WERI-Rb-1 (cell line): ENCODE results near the gene JUNB.
A peak's percentile ranks its signal among the peaks of the same experiment; 100 is the strongest.

ENCODE experiments used
- DNase-seq: peaks from one replicate; pipeline ENCODE4 v3.0.0-alpha.2; 2020
- H3K27ac ChIP-seq: fragments of 250-450 bp; sonication (Bioruptor Pico); 2 replicates; pipeline ENCODE4 v1.5.1; 2020; ENCODE audit warnings: mild to moderate bottlenecking, moderate library complexity
- H3K27me3 ChIP-seq: fragments of 250-450 bp; sonication (Bioruptor Pico); 2 replicates; pipeline ENCODE4 v1.5.1; 2021; ENCODE audit warnings: mild to moderate bottlenecking, low read depth, moderate library complexity; ENCODE audit not compliant: insufficient read depth, severe bottlenecking
- H3K36me3 ChIP-seq: fragments of 250-450 bp; sonication (Bioruptor Pico); 2 replicates; pipeline ENCODE4 v1.5.1; 2020; ENCODE audit warnings: mild to moderate bottlenecking, moderate library complexity
- H3K4me3 ChIP-seq: 2 replicates; pipeline ENCODE4 v1.5.1; 2011; ENCODE audit warnings: low read depth, mild to moderate bottlenecking, control low read depth, low read length
- H3K9me3 ChIP-seq: fragments of 250-450 bp; sonication (Bioruptor Pico); 2 replicates; pipeline ENCODE4 v1.5.1; 2021; ENCODE audit warnings: mild to moderate bottlenecking, moderate library complexity; ENCODE audit not compliant: severe bottlenecking
- CTCF ChIP-seq: IDR thresholded peaks from 2 replicates; pipeline ENCODE4 v1.5.1; 2011; ENCODE audit warnings: low read depth, mild to moderate bottlenecking, control low read depth, inconsistent platforms, low read length

Gene JUNB

GRCh38 chr19:12785431-12786031 is 5.8 kb upstream of the JUNB start:
- DNase-seq: no peak
- Histone ChIP-seq H3K27ac (peak overlapping the region; percentile 96), H3K36me3 (no peaks in the 10 kb centered on the region), H3K4me3 (no peak overlapping the region), H3K27me3 (no peaks in the 10 kb centered on the region), H3K9me3 (no peaks in the 10 kb centered on the region)
- no peak for TF ChIP-seq CTCF

- H3K27ac ChIP-seq: peak overlapping the region; percentile 96
- H3K9me3 ChIP-seq: no peaks in the 10 kb centered on the region
- no peaks in the 10 kb centered on the region for H3K27me3 ChIP-seq
Observed at GRCh38 chr19:12786141-12786870, 5.0 kb upstream of the JUNB start.

GRCh38 chr19:12786952-12787351 is 4.3 kb upstream of the JUNB start:
- Histone ChIP-seq H3K27ac (peak overlapping the region; percentile 96), H3K9me3 (no peaks in the 10 kb centered on the region), H3K36me3 (no peaks in the 10 kb centered on the region), H3K4me3 (no peak overlapping the region), H3K27me3 (no peaks in the 10 kb centered on the region)
- no peak for TF ChIP-seq CTCF
- no peak for DNase-seq

More at GRCh38 chr19:12786141-12786870, 5.0 kb upstream of the JUNB start:
- no peak for TF ChIP-seq CTCF
- no peaks in the 10 kb centered on the region for H3K36me3 ChIP-seq
- no peak for DNase-seq
- no peak overlapping the region for H3K4me3 ChIP-seq

GRCh38 chr19:12787458-12787857 is 3.8 kb upstream of the JUNB start:
- TF ChIP-seq CTCF: no peak
- DNase-seq: no peak
- H3K27ac ChIP-seq: peak overlapping the region; percentile 96

GRCh38 chr19:12788042-12788681 is 3.1 kb upstream of the JUNB start:
- Histone ChIP-seq H3K36me3 (no peaks in the 10 kb centered on the region), H3K4me3 (peak overlapping the region; percentile 81), H3K27ac (peak overlapping the region; percentile 96), H3K9me3 (no peaks in the 10 kb centered on the region), H3K27me3 (no peaks in the 10 kb centered on the region)
- no peak for TF ChIP-seq CTCF
- DNase-seq: no peak

More at GRCh38 chr19:12787458-12787857, 3.8 kb upstream of the JUNB start:
- H3K4me3 ChIP-seq: no peak overlapping the region
- no peaks in the 10 kb centered on the region for H3K36me3 ChIP-seq
- H3K27me3 ChIP-seq: no peaks in the 10 kb centered on the region
- no peaks in the 10 kb centered on the region for H3K9me3 ChIP-seq
